Hippocampal formation (tissue), 2 donors: ENCODE results near the gene IKZF5.

Experiments
- DNase-seq, 2 donors: peaks; one replicate each; lab custom pipeline; 2025; lab: John Stamatoyannopoulos, UW

The IKZF5 gene

DNA sequence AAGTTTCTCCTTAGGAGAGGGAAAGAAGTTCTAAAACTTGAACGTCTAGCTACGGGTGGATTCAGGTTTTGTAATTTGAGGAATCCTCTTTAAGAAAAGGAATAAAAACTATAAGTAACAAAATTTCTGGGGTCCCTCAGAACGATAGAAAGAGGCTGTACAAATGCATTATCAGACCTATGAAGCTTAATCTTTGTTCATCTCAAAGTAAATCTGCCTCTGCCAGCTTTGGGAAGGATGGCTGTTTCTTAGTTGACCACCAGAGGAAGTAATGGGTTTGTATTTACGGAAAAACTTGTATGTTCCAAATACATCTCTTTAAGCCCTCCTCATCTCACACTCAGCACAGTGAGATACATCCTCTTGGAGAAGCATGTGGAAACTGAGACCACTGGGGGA lies 27.5 kb downstream of the IKZF5 start:
- DNase-seq = no peak

DNA sequence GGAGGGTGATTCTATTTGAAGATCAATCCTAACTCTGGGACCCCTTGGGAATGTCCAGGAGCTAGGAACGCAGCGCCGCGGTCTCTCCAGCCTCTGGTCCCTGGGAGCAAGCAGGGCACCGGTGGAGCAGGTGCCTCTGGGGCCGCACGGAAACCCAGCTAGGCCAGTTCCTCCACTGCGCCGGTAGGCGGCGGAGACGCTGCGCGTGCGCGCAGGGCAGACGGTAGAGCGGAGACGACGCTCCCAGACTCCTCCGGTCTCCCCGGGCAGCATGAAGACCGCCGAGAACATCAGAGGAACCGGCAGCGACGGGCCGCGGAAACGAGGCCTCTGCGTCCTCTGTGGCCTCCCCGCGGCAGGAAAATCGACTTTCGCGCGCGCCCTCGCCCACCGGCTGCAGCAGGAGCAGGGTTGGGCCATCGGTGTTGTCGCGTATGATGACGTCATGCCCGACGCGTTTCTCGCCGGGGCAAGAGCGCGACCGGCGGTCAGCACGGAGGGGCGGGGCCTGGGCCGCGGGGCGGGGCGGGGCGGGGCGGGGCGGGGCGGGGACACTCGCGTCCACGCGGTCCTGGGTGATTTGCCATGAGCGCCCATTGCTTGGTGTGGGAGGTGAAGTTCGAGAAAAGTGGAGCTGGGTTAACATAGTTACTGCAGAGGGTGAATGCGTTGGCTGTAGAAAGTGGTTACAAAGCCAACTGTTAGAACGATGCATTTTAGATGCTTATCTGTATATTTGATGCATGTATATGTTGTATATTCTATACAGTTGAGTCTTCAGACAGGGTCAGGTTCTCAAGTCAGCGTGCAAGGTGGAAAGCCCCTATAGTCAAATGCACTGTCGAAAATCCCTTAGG lies 28.2 kb downstream of the IKZF5 start, which contains the start of gene PSTK:
Gene PSTK, plus strand, starts transcription at position 193 of the 857 bp plus-strand sequence. Its CDS starts 79 bp downstream, at position 272.
- peak; percentile 91 to 95 for DNase-seq

DNA sequence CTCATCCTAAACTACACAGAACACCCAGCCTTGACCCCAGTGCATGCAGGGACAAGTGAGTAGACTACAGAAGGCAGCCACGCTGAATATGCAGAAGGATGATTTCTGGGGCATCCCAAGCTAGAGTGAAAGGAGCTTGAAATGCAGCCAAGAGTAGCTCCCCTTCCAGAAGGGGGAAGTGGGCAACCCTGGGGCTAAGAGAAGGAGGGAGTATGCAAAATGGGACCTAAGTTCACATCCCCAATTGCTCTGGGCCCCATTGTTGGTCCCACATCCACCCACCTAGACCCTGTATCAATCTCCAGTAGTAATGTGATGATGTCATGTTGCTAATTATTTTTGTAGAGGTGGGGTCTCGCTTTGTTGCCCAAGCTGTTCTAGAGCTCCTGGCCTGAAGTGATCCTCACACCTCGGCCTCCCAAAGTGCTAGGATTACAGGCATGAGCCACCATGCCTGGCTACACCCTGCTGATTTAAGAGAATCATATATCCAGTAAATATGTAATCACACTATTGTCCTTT lies 34.0 kb downstream of the IKZF5 start:
- no peak for DNase-seq

DNA sequence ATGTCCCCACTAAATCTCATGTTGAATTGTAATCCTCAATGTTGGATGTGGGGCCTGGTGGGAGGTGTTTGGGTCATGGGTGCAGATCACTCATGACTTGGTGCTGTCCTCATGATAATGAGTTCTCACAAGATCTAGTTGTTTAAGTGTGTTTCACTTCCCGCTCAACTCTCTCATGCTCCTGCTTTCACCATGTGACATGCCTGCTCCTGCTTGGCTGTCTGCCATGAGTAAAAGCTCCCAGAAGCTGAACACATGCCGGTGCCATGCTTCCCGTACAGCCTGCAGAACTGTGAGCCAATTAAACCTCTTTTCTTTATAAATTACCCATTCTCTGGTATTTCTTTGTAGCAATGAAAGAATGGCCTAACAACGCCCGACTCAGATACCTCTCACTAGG lies 34.6 kb downstream of the IKZF5 start:
- DNase-seq = no peak

DNA sequence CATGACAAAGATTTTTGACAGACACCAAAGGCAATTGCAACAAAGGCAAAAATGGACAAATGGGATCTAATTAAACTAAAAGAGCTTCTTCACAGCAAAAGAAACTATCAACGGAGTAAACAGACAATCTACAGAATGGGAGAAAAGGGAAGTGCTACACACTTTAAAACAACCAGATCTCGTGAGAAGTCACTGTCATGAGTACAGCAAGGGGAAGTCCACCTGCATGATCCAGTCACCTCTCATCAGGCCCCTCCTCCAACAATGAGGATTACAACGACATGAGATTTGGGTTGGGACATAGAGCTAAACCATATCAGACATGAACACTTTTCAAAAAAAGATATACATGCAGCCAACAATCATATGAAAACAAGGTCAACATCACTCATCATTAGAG lies 39.9 kb downstream of the IKZF5 start:
- DNase-seq = no peak

DNA sequence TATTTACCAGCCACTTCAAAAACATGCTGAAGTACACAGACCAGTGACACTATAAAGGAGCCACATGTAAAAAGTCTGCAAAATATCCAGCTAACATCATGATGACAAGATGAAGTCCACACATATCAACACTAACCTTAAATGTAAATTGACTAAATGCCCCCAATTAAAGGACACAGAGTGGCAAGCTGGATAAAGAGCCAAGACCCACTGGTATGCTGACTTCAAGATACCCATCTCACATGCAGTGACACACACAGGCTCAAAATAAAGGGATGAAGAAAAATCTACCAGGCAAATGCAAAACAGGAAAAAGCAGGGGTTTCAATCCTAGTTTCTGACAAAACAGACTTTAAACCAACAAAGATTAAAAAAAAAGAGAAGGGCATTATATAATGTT lies 41.7 kb downstream of the IKZF5 start:
- no peak for DNase-seq

DNA sequence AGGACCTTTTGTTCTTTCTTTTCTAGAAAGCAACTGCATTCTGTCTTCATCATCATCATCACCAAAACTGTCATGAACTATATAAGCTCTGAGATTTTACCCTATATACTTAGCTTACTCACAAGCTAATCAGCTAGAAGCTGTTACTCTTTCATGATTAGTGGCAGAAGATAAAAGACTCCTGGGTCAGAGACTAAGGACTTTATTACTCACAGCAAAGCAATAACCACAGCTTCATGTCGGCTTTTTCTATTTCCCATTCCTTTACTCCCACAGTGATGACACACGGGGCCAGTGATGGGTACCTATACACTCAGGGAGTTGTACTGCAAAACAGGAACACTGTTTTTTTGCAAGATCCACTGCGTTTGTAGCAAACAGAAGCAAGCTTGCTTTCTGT lies 46.2 kb downstream of the IKZF5 start:
- no peak for DNase-seq

DNA sequence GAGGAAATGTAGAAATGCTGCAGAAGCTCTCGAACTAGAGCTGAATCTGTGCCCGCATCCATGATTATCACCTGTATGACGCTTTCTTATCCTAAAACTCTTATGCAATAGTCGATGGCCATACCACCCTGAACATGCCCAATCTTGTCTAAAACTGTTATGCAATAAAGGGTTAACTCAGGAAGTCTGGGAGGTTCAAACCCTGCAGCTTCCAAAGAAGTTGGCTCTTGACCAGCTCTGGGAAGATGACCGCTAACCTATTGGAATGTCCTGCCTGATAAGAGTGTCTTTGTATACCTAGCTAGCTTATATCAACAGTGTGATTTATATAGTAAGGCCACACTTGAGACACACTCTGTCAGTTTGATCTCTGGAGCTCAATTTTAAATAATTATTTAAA lies 51.1 kb downstream of the IKZF5 start:
- no peak for DNase-seq

DNA sequence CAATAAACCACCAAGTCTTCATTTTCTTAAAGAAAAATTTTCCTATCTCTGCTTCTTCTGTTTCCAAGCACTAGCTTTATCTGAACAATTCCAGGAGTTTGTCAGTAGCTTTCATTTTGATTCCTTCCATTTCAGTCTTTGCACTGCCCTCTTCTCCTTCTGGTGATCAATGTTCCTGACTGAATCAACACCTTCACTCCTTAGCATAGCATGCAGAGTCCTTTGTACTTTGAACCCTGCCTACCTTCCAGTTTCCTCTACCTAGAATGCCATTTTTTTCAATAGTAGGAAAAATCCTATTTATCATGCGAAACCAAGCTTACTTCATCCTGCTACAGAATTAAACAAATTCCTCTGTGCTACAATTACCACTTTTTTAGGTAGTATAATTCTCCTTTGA lies 52.7 kb downstream of the IKZF5 start:
- no peak for DNase-seq

DNA sequence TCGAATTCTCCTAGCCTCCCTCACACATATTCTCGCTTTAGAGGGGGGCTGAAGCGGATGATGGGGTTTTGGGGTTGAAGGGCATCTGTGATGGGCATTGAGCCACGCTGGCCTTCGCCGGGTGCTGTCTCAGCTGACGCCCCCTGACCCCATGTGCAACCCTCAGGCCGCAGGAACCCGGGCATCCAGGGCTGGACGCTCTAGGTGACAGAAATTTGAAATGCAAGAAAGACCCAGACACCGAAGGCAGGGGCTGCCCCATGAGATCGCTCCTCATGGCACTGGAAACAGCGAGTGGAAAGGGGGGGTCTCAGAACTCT lies 53.9 kb downstream of the IKZF5 start:
- no peak for DNase-seq

DNA sequence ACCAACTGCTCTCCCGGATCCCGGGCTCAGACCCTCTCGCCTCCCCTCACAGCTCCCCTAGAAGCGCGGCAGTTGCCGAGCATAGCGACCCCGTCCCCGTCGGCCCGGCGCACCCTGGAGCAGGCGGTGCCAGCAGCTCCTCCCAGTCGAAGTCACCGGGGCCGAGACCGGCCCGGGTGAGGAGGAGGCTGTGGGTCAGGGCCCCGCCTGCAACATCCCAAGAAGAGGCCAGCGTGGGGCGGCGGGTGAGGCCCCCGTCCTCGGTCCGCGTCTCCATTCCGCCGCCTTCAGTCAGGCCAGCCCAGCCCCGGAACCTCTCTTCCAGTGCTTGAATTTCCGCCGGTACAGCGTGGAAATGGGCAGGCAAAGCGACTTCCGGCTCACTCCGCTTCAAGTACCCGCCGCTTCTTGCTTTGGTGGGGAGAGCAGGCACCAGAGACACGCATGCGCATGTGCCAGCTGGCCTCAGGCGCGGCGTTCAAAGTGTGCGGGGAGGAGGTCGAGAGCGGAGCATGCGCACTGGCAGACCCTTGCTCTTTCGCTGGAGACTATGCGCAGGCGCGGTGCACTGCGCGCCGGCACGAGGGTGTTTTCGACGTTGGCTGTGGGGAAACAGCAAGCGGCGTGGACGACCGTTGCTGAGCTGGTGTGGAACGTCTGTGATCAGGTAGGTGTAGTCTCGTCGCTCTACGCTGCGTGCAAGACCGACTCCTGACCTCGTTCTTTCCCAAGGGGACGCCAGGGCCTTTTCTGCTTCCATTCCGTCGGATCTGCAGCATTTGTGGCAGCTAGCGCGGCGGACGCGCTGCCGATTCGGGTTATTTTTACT lies 54.5 kb downstream of the IKZF5 start, which contains the start of gene C10orf88:
Gene C10orf88, minus strand, starts transcription at position 326 of the 829 bp plus-strand sequence. Its CDS starts 49 bp downstream, at position 277.
- DNase-seq = peak; percentile 97 to 98

DNA sequence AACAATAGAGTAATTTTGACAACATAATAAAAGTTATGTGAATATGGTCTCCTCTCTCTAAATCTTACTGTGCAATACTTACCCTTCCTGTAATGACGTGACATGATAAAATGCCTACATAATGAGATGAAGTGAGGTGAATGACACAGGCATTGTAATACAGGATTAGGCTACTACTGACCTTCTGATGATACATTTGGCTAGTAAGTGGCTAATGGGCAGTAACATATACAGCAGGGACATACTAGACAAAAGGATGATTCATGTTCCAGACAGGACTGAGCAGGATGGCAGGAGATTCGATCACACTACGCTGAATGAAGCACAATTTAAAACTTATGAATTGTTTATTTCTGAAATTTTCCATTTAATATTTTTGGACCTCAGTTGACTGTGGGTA lies 59.3 kb downstream of the IKZF5 start:
- no peak for DNase-seq
